H1 (cell line): ENCODE measurements around the gene JMJD1C. TPM values are rescaled to one million over a fixed set of nuclear protein-coding genes. Genes with fewer than 3 reads are reported as not detected.

Experiments
- CTCF ChIA-PET: fragments of 300-600 bp; sonication (Branson Sonifier 250); formaldehyde crosslinking; loops from one replicate; lab custom pipeline; 2021; ENCODE audit not compliant: partially characterized antibody; lab: Charles Lee
- POLR2A ChIA-PET: fragments of 300-600 bp; sonication (Branson Sonifier 250); formaldehyde crosslinking; loops from one replicate; lab custom pipeline; 2021; ENCODE audit warnings: inconsistent platforms; ENCODE audit not compliant: partially characterized antibody; lab: Charles Lee
- DNase-seq, 2 experiments: peaks; one replicate each; pipeline versions ENCODE4 v3.0.0 to v3.0.0-alpha.2; 2010 to 2022; ENCODE audit warnings: low spot score in 2 of 2, low read depth in 1 of 2, mixed read lengths in 1 of 2
- FAIRE-seq: peaks from 2 replicates; lab custom pipeline; 2011; peaks lifted over from hg19 to GRCh38; lab: Jason Lieb, UNC
- H2AFZ ChIP-seq: 2 replicates; pipeline ENCODE4 v1.8.1; 2012; ENCODE audit warnings: low read length, inconsistent platforms
- H2AK5ac ChIP-seq: 2 replicates; pipeline ENCODE4 v1.6.1; 2013; ENCODE audit warnings: low read depth, low read length
- H2BK120ac ChIP-seq: replicated peaks from 2 replicates; pipeline ENCODE3; 2013; ENCODE audit warnings: low read depth, low read length, inconsistent platforms
- H2BK12ac ChIP-seq: 2 replicates; pipeline ENCODE4 v1.6.1; 2013; ENCODE audit warnings: low read depth, low read length
- H2BK15ac ChIP-seq: 2 replicates; pipeline ENCODE4 v1.6.1; 2013; ENCODE audit warnings: low read length
- H2BK20ac ChIP-seq: 2 replicates; pipeline ENCODE4 v1.6.1; 2013; ENCODE audit warnings: low read length
- H2BK5ac ChIP-seq: 2 replicates; pipeline ENCODE4 v1.6.1; 2013; ENCODE audit warnings: low read depth, low read length
- H3K14ac ChIP-seq: 2 replicates; pipeline ENCODE4 v1.6.1; 2013; ENCODE audit warnings: inconsistent platforms; ENCODE audit not compliant: insufficient read length
- H3K18ac ChIP-seq: 2 replicates; pipeline ENCODE4 v1.6.1; 2013; ENCODE audit warnings: low read length; ENCODE audit errors: extremely low read depth
- H3K23ac ChIP-seq: 2 replicates; pipeline ENCODE4 v1.6.1; 2013; ENCODE audit warnings: inconsistent platforms; ENCODE audit not compliant: insufficient read length
- H3K23me2 ChIP-seq: 2 replicates; pipeline ENCODE4 v1.6.1; 2013; ENCODE audit warnings: low read depth, low read length
- H3K27ac ChIP-seq: 2 replicates; pipeline ENCODE4 v1.6.1; 2011; ENCODE audit warnings: low read depth, low read length, inconsistent platforms
- H3K27me3 ChIP-seq, 4 experiments: replicated peaks in 1 of 4; 1 replicate in 1 of 4; 2 replicates in 3 of 4; pipeline versions ENCODE4 v1.6.1 to v1.8.1; 2011 to 2013; ENCODE audit warnings: low read length in 3 of 4, mild to moderate bottlenecking in 3 of 4, inconsistent platforms in 2 of 4, mixed read lengths in 2 of 4, moderate library complexity in 1 of 4; ENCODE audit not compliant: control insufficient read depth in 3 of 4, insufficient read depth in 3 of 4; ENCODE audit errors: extremely low read depth in 1 of 4
- H3K36me3 ChIP-seq, 4 experiments: 2 replicates each; pipeline versions ENCODE4 v1.6.1 to v1.8.1; 2011 to 2013; ENCODE audit warnings: mild to moderate bottlenecking in 4 of 4, low read length in 3 of 4, moderate library complexity in 2 of 4, control low read depth in 1 of 4, inconsistent platforms in 1 of 4; ENCODE audit not compliant: insufficient read depth in 4 of 4, control insufficient read depth in 2 of 4
- H3K4ac ChIP-seq: replicated peaks from 2 replicates; pipeline ENCODE3; 2013; ENCODE audit warnings: low read length, low read depth, mixed read lengths, inconsistent platforms; ENCODE audit not compliant: insufficient read length
- H3K4me1 ChIP-seq, 4 experiments: replicated peaks in 1 of 4; 1 replicate in 1 of 4; 2 replicates in 3 of 4; pipeline versions ENCODE4 v1.6.1 to v1.8.1; 2011 to 2013; ENCODE audit warnings: low read length in 3 of 4, inconsistent platforms in 2 of 4, mixed read lengths in 1 of 4; ENCODE audit not compliant: insufficient read depth in 4 of 4, control insufficient read depth in 3 of 4
- H3K4me2 ChIP-seq, 2 experiments: 2 replicates each; pipeline versions ENCODE4 v1.6.1 to v1.8.1; 2011 to 2013; ENCODE audit warnings: low read depth in 2 of 2, low read length in 2 of 2, control low read depth in 1 of 2, inconsistent platforms in 1 of 2, mild to moderate bottlenecking in 1 of 2; ENCODE audit not compliant: insufficient read depth in 1 of 2
- H3K4me3 ChIP-seq, 4 experiments: fragments of 200-600, 300-600 bp in 1 of 4; sonication (generic), shearing (Covaris generic), sonication (Bioruptor Twin) in 1 of 4; 2 replicates each; pipeline versions ENCODE4 v1.5.1 to v1.8.1; 2011 to 2016; ENCODE audit warnings: low read length in 4 of 4, low read depth in 3 of 4, control low read depth in 2 of 4, inconsistent platforms in 2 of 4, mild to moderate bottlenecking in 2 of 4, mixed read lengths in 1 of 4, moderate library complexity in 1 of 4; ENCODE audit not compliant: insufficient read depth in 2 of 4; ENCODE audit errors: extremely low read depth in 1 of 4
- H3K56ac ChIP-seq: replicated peaks from 2 replicates; pipeline ENCODE3; 2013; ENCODE audit warnings: low read depth, mild to moderate bottlenecking, mixed read lengths, low read length, inconsistent platforms; ENCODE audit not compliant: insufficient read length
- H3K79me1 ChIP-seq: 2 replicates; pipeline ENCODE4 v1.6.1; 2013; ENCODE audit warnings: low read depth, low read length, control low read depth
- H3K79me2 ChIP-seq, 2 experiments: 2 replicates each; pipeline versions ENCODE4 v1.6.1 to v1.8.1; 2012 to 2013; ENCODE audit warnings: low read length in 2 of 2, mild to moderate bottlenecking in 2 of 2, inconsistent platforms in 1 of 2; ENCODE audit not compliant: insufficient read depth in 2 of 2, control insufficient read depth in 1 of 2
- H3K9ac ChIP-seq, 4 experiments: replicated peaks in 1 of 4; 1 replicate in 1 of 4; 2 replicates in 3 of 4; pipeline versions ENCODE4 v1.6.1 to v1.8.1; 2011 to 2013; ENCODE audit warnings: low read depth in 3 of 4, low read length in 3 of 4, control low read depth in 2 of 4, mild to moderate bottlenecking in 2 of 4, moderate library complexity in 2 of 4, inconsistent platforms in 1 of 4; ENCODE audit errors: extremely low read depth in 1 of 4
- H3K9me3 ChIP-seq, 2 experiments: 2 replicates each; pipeline versions ENCODE4 v1.6.1 to v1.8.1; 2012 to 2013; ENCODE audit warnings: mild to moderate bottlenecking in 2 of 2, moderate library complexity in 2 of 2, control low read depth in 1 of 2, inconsistent platforms in 1 of 2, low read depth in 1 of 2, low read length in 1 of 2, mixed read lengths in 1 of 2; ENCODE audit not compliant: insufficient read depth in 2 of 2
- H4K20me1 ChIP-seq, 2 experiments: replicated peaks in 1 of 2; 2 replicates each; pipeline versions ENCODE3 to v1.8.1; 2011 to 2013; ENCODE audit warnings: inconsistent platforms in 2 of 2, low read length in 2 of 2, mild to moderate bottlenecking in 1 of 2; ENCODE audit not compliant: insufficient read depth in 2 of 2, control insufficient read depth in 1 of 2
- H4K5ac ChIP-seq: 2 replicates; pipeline ENCODE4 v1.6.1; 2013; ENCODE audit warnings: low read length, low read depth, mixed read lengths, inconsistent platforms; ENCODE audit not compliant: insufficient read length
- H4K8ac ChIP-seq: 2 replicates; pipeline ENCODE4 v1.8.0; 2013; ENCODE audit warnings: mild to moderate bottlenecking, moderate library complexity, low read length, inconsistent platforms; ENCODE audit not compliant: insufficient read depth; ENCODE audit errors: extremely low read depth
- H4K91ac ChIP-seq: replicated peaks from 2 replicates; pipeline ENCODE3; 2013; ENCODE audit warnings: low read length, mixed read lengths, inconsistent platforms; ENCODE audit not compliant: insufficient read length
- KDM1A ChIP-seq: fragments of 200-600, 300-600 bp; sonication (generic); IDR thresholded peaks from 2 replicates; pipeline ENCODE4 v1.7.1; 2016; ENCODE audit warnings: mild to moderate bottlenecking, low read length, borderline replicate concordance
- NRF1 ChIP-seq: IDR thresholded peaks from 2 replicates; pipeline ENCODE4 v1.6.1; 2011; ENCODE audit warnings: mild to moderate bottlenecking, low read depth, low read length, improper control_type of control experiment
- RXRA ChIP-seq: IDR thresholded peaks from 2 replicates; pipeline ENCODE4 v1.6.1; 2011; ENCODE audit warnings: low read depth, mild to moderate bottlenecking, low read length, moderate library complexity; ENCODE audit not compliant: insufficient read depth
- whole genome bisulfite sequencing, 2 experiments: shearing (Covaris generic) in 1 of 2; methylation state at CpG; one replicate each; pipeline versions ENCODE4 v1.1.6 to v1.1.7; 2013 to 2015; ENCODE audit warnings: low lambda C conversion rate in 2 of 2, mixed read lengths in 2 of 2, inconsistent platforms in 1 of 2, low coverage in 1 of 2, missing lambda C conversion rate in 1 of 2; ENCODE audit not compliant: insufficient replicate concordance in 2 of 2, insufficient coverage in 1 of 2, insufficient read length in 1 of 2; ENCODE audit errors: extremely low coverage in 1 of 2, missing lambda C conversion rate in 1 of 2; 5-methylcytosine and 5-hydroxymethylcytosine counted together
- polyA plus RNA-seq, 7 experiments: library from polyadenylated mRNA; depleted of rRNA in 3 of 7; stranded (reverse) in 5 of 7; unstranded in 2 of 7; fragments of >200 nt in 5 of 7; fragments of 200-250 nt in 2 of 7; gene quantifications; 1 replicate in 5 of 7; 2 replicates in 1 of 7; 4 replicates in 1 of 7; pipeline versions ENCODE4 v1.2.1 to v1.2.3, GENCODE V29; 2011 to 2013; ENCODE audit warnings: missing spikeins in 2 of 7, mixed read lengths in 2 of 7
- total RNA-seq: library from RNA; stranded (reverse); fragmentation: NEBNext Ultra II Directional; extraction: Animal tissue kit (Norgen Biotek cat#: 25700); gene quantifications from 2 replicates; pipeline ENCODE4 v1.2.1, GENCODE V29; 2021
- TF ChIP-seq, protein P1 (sequence below): IDR thresholded peaks from 2 replicates; pipeline ENCODE4 v1.6.1; 2012; ENCODE audit warnings: inconsistent platforms
- TF ChIP-seq, protein P2 (sequence below): IDR thresholded peaks from 2 replicates; pipeline ENCODE4 v1.6.1; 2011; ENCODE audit warnings: low read length, improper control_type of control experiment

The JMJD1C gene
- total and polyA plus RNA-seq, 2 of the 8 experiments (the other 6 are each of a cell fraction or from before 2014, with no cell fraction given) = 54.5 to 210 TPM

DNA sequence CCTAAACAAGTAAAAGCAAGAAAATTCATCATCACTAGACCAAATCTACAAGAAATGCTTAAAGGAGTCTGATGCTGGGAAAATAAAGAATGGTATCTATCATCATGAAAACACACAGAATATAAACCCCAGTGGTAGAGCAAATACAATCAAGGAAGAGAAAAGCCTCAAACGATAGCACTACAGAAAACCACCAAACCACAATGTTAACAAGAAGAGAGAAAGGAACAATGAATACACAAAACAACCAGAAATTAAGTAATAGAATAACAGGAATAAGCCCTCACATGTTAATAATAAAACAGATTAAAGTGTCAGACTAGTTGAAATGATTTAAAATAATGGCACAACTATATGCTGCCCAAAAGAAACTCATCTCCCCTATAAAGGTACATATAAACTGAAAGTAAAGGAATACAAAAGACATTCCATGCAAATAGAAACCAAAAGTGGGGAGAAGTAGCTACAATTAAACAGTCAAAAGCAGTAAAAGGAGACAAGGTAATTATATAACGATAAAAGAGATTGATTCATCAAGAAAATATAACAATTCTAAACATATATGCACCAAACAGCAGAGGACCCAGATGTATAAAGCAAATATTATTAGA lies 77.3 kb downstream of the JMJD1C start:
- Histone ChIP-seq H3K4me3 (no peak overlapping the region), H3K4me2 (no peak overlapping the region), H3K27ac (no peak overlapping the region), H2BK20ac (no peak overlapping the region), H3K23ac (no peak overlapping the region), H3K14ac (no peak overlapping the region), H3K79me1 (peaks cover 13% of the 10 kb centered on the region), H4K5ac (no peak overlapping the region), H3K18ac (no peak overlapping the region), H3K9ac (no peak overlapping the region), H3K4me1 (no peaks in the 10 kb centered on the region; a peak in 2 of 7 replicates), H3K4ac (no peak overlapping the region), H3K79me2 (peaks cover 0 to 92% of the 10 kb centered on the region in 2 experiments; a peak in 3 of 4 replicates), H4K8ac (no peak overlapping the region), H3K36me3 (no peaks in the 10 kb centered on the region), H3K27me3 (no peaks in the 10 kb centered on the region), H2AFZ (no peak overlapping the region), H2BK15ac (no peak overlapping the region), H4K91ac (no peak overlapping the region), H3K9me3 (no peaks in the 10 kb centered on the region), H2AK5ac (no peak overlapping the region), H2BK5ac (no peak overlapping the region), H4K20me1 (peaks cover 0 to 5% of the 10 kb centered on the region in 2 experiments), H2BK120ac (no peak overlapping the region), H3K56ac (no peak overlapping the region), H2BK12ac (no peak overlapping the region), H3K23me2 (no peaks in the 10 kb centered on the region)
- 73% methylated on average over 2 of the region's 2 CpGs; no CpG with 5 or more reads in 1 of the 2 experiments for WGBS, 2 experiments
- DNase-seq (no peak), FAIRE-seq (no peak)
- ChIA-PET CTCF (interaction anchor here (1.8 kb wide), 1 partner anchor 331 kb away, joined by 4 read pairs; no protein-coding TSS in a partner anchor), POLR2A (no interaction called here)
- TF ChIP-seq RXRA (no peak), KDM1A (no peak), NRF1 (no peak)
- TF ChIP-seq, protein P1, sequence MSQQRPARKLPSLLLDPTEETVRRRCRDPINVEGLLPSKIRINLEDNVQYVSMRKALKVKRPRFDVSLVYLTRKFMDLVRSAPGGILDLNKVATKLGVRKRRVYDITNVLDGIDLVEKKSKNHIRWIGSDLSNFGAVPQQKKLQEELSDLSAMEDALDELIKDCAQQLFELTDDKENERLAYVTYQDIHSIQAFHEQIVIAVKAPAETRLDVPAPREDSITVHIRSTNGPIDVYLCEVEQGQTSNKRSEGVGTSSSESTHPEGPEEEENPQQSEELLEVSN = no peak
- TF ChIP-seq, protein P2, sequence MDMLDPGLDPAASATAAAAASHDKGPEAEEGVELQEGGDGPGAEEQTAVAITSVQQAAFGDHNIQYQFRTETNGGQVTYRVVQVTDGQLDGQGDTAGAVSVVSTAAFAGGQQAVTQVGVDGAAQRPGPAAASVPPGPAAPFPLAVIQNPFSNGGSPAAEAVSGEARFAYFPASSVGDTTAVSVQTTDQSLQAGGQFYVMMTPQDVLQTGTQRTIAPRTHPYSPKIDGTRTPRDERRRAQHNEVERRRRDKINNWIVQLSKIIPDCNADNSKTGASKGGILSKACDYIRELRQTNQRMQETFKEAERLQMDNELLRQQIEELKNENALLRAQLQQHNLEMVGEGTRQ = no peak
